GM18867 (cell line): ENCODE results near the gene SMPD3.
A peak's percentile ranks its signal among the peaks of the same experiment; 100 is the strongest.

ENCODE experiments used
- ATAC-seq: cut with Tn5 transposase; IDR thresholded peaks from one replicate; pipeline ENCODE4 v1.9.1; 2021; ENCODE audit warnings: mild to moderate bottlenecking, moderate library complexity; ENCODE audit not compliant: unreplicated experiment

SMPD3 gene

GRCh38 chr16:68359398-68360191 lies 88.7 kb downstream of the SMPD3 start:
- ATAC-seq: no peak

DNA sequence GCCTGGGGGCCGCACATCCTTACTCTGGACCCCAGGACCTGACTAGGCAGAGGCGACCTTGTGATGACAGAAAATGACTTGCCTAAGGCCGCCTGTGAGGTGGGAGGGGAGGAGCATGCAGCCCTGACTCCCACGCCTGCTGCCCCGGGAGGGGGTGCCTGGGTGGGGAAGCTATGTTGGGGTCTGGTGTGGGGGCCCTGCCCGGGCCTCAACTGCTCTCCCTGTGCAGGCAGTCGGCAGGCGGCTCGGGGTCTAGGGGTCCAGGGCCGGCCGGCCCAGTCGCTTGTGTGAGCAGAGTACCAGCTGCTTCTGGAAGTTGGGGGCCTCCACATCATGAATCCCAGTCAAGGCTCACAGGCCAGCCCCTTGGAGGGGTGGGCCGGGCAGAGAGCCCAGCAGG lies 89.4 kb downstream of the SMPD3 start:
- ATAC-seq: no peak

DNA sequence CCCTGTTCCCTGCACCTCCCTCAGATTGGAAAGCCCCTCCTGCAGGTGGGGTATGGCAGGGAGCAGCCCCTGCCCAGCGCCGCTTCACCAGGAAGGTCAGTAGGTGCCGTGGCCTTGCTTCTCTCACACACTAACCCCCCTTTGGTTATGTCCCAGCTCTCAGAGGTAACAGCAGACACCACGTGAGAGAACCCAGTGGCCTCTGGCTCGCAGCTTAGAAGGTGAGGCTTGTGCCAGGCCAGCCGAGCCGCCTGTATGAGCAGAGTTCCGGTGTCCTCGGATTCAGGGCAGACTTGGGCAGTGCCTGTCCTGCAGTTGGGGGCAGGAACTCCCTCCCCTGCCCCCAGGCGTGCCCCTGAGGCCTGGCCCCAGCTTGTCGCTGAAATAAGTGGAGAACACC lies 90.4 kb downstream of the SMPD3 start:
- no peak for ATAC-seq

GRCh38 chr16:68357521-68357922 lies 90.8 kb downstream of the SMPD3 start:
- no peak for ATAC-seq

GRCh38 chr16:68356919-68357286 lies 91.4 kb downstream of the SMPD3 start:
- ATAC-seq: no peak

DNA sequence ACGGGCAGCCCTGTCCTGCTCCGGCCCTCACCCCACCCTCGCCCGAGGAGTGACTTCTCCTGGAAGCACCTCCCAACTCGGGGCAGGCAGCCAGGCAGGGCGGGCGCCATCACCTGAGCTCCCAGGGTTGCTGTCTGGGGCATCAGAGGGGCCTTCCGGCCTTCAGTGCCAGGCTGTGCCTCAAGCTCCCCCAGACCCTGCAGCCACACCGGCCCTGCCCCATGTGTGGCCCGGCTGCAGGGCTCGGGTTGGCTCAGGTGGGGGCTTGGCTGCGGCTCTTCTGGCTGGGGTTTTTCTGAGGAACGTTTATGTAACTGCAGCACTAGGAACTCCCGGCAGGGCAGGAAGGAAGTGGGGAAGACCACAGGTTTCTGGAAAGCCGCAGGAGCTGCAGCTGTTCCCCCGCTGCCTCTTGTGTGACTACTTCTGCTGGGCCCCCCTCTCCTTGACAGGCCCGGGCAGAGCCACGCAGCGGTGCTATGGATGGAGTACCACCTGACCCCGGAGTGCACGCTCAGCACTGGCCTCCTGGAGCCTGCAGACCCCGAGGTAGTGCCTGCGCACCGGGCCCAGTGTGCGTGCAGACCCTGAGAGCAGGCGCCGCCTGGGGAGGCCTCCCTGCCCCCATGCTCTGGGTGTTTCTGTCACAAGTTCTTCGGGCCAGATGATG lies 91.9 kb downstream of the SMPD3 start:
- ATAC-seq: peak; percentile 55

DNA sequence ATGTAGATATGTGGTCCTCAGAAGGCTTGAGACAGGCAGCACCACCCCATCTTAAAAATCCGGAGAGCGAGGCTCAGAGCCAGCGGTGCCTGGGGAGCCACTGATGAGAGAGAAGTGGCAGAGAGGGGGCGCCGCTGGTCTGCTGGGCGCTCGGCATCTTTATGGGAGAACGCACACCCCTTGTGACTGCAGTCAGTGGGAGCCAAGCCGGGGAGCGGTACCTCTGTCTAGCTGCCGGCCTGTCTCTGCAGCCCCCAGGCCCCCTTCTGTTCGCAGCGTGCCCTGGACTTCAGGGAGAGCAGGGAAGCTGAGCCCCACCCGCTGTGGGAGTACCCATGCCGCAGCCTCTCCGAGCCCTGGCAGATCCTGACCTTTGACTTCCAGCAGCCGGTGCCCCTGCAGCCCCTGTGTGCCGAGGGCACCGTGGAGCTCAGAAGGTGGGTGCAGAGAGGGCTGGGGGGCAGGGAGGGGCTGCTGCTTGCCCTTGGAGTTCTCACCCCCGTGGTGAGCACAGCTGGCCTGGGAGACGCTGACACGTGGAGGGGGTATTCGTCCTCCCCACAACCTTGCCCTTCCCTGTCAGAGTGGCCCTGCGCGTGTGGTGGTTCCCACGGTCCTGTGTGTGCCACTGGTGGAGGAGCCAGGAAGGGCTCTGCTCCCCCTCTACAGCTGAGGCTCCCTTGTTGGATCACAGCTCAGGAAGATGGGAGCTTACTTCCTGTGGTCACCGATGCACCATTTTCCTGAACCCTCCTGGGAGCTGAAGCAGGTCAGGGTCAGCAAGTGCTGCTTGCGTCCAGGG lies 92.7 kb downstream of the SMPD3 start:
- no peak for ATAC-seq

DNA sequence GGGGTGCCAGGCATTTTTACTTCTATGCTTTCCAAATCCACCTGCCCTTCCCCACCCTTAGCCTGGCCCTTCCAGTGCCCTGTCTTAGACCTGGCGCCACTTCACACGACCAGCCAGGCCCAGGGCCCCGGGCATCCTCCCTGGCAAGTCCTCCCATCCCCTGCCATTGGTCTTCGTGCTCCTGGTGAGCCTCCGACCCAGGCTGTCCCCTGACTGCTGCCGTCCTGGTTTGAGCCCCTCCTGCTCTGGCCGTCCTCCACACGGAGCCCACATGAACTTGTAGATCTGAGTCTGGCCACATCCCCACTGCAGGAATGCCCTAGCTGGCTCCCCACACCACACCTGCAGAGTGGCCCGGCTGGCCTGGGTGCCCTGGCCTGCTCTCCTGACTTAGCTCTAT lies 93.5 kb downstream of the SMPD3 start:
- ATAC-seq: no peak

DNA sequence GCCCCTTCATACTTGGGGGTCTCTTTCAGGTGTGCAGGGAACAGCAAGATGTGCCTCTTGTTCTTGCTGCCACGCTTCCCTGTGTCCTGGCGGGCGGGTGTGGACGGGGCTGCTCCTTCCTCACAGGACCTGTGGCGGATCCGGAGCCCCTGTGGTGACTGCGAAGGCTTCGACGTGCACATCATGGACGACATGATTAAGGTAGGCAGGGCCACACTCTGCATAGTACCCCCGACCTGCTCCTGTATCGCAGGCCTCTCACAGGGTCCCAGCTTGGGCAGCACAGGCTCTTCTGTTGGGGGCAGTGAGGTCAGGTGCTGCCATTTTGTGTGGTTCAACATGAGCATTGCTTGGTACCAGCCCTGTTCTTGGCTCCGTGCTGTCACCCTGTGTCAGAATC lies 94.9 kb downstream of the SMPD3 start:
- no peak for ATAC-seq

DNA sequence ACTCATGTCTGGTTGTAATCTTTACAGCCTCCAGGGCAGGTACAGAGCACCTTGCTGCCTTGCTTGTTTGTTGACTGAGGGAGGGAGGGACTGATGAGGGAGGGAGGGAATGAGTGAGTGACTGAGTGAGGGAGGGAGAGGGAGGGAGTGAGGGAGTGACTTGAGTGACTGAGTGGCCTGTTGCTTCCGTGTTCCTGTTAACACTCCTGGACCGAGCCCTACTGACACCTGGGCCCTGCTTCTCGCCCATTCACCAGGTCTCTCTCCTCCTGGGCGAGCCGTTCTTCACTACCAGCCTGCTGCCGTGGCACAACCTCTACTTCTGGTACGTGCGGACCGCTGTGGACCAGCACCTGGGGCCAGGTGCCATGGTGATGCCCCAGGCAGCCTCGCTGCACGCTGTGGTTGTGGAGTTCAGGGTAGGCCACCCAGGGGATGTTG lies 96.3 kb downstream of the SMPD3 start:
- ATAC-seq: no peak

GRCh38 chr16:68351463-68351862 lies 96.8 kb downstream of the SMPD3 start:
- ATAC-seq: no peak

GRCh38 chr16:68350813-68351350 lies 97.4 kb downstream of the SMPD3 start:
- no peak for ATAC-seq

DNA sequence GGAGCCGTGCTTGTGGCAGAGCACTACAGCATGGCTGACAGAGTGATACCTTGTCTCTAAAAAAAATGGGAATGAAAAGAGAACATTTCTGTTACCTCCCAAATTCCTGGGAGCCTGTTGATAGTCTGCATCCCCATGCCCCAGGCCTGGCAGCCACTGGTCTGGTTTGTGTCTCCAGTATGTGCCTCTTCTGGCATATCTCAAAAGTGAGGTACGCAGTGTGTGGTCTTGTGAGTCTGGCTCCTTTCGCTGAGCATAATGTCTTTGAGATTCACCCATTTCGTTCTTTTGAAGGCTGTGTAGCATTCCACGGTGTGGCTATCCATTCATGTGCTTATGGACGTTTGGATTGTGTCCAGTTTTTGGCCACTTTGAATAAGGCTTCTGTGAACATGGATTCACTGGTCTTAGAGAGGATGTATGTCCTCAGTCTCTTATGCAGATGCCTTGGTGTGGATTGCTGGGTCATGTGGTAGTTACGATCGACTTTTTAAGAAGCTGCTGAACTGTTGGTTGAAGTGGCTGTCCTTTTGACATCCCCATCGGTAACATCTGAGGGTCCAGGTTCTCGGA lies 98.4 kb downstream of the SMPD3 start:
- ATAC-seq: no peak

DNA sequence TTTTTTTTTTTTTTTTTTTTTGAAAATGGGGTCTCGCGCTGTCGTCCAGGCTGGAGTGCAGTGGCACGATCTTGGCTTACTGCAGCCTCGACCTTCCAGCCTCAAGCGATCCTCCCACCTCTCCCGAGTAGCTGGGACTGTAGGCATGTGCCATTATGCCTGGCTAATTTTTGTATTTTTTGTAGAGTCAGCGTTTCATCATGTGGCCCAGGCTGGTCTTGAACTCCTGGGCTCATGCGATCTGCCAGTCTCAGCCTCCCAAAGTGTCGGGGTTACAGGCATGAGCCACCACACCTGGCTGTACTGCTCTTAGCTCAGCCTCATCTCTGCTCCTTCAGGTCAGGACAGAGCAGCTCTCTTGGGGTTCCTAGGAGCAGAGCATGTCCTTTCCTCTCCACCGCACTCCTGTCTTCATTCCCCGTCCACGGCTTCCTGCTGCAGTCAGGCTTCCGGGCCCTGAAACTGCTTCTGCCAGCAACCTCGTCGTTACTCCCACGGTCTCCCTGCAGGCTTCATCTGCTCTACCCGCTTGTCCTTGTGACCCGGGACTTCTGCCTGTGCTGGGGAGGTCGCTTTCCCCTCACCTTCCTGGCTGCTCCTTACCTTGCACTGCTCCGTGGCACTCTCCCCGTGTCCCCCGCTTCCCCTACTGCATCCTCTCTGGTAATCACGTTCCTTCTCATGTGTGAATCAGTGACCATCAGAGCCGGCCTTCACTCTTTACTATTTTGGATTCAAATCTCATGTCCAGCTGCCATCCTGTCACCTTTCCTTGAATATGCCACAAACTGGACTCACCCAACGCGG lies 99.5 kb downstream of the SMPD3 start:
- ATAC-seq: no peak

- no peak for ATAC-seq
Observed at GRCh38 chr16:68347605-68348004, 100.7 kb downstream of the SMPD3 start.

GRCh38 chr16:68346892-68347480 lies 101.3 kb downstream of the SMPD3 start:
- no peak for ATAC-seq

DNA sequence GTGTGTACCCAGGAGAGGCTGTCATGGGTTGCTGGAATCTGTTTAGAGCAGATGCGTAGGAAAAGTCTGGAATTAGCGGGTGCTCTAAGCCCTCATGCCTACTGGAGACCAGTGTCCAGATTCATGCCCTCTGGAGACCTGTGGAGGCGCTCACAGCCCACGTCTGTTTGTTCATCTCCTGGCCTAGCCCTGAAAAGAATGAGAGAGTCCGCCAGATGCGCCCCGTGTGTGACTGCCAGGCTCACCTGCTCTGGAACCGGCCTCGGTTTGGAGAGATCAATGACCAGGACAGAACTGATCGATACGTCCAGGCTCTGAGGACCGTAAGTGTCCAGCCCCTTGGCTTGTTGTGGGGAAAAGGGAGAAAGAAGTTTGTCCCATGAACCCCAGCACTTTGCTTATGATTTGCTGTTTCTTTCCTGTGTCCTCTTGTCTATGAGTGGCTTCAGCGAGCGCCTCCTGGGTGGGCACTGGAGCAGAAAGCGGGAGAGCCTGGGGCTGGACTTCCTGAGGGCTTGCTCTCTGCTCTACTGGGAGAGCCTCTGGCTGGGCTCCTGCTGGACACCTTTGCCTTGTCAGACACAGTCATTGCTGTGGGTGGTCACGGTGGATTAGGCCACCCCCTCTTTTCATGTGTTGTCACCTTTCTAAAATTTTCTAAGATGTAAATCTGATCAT lies 102.2 kb downstream of the SMPD3 start:
- no peak for ATAC-seq

- no peak for ATAC-seq
Observed at GRCh38 chr16:68345351-68345810, 102.9 kb downstream of the SMPD3 start.

DNA sequence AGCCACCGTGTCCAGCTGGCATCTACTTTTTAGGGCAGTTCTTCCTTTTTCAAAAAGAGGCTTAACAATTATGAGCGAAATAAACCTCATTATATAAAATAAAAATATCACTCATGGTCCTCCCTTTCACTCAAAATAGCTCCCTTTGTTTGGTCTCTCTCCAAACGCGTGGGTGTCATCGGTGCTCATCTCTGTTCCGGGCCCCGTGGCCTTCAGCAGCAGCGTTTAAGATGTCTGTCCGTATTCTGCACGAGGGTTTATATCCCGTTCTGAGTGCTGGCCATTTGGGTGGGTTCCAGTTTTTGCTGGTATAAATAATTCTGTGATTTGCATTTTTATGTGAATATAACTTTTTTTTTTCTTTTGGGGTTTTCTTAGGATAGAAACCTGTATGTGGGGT lies 104.1 kb downstream of the SMPD3 start:
- ATAC-seq: no peak
